A673 (cell line): ENCODE data around the gene DNAJB2. TPM values are rescaled to one million over a fixed set of nuclear protein-coding genes. Genes with fewer than 3 reads are reported as not detected.

ENCODE experiments used
- BruUV-seq: library from RNA; stranded (reverse); fragments of 400-500 nt; replicated peaks from 2 replicates; lab custom pipeline; 2021; lab: Mats Ljungman, UMichigan
- CTCF ChIA-PET: fragments of 300-600 bp; sonication (Branson Sonifier 250); formaldehyde crosslinking; loops from one replicate; lab custom pipeline; 2022; ENCODE audit warnings: antibody characterized with exemption; lab: Charles Lee
- POLR2A ChIA-PET: fragments of 300-600 bp; sonication (Branson Sonifier 250); formaldehyde crosslinking; loops from one replicate; lab custom pipeline; 2022; ENCODE audit warnings: antibody characterized with exemption; ENCODE audit not compliant: low non-redundant PET; lab: Charles Lee
- DNase-seq: peaks from one replicate; pipeline ENCODE4 v3.0.0-alpha.2; 2015; ENCODE audit warnings: low spot score
- H3K27ac ChIP-seq: fragments of 200-600 bp; sonication (generic); 2 replicates; pipeline ENCODE4 v1.5.1; 2016; ENCODE audit warnings: mixed run types, low read depth, mild to moderate bottlenecking, mixed read lengths, antibody characterized with exemption, low read length; ENCODE audit not compliant: poor library complexity, severe bottlenecking
- H3K27me3 ChIP-seq: fragments of 200-600 bp; sonication (generic); replicated peaks from 2 replicates; pipeline ENCODE4 v1.6.1; 2017; ENCODE audit warnings: mixed run types, low read depth, mild to moderate bottlenecking, mixed read lengths, antibody characterized with exemption, low read length; ENCODE audit not compliant: insufficient read depth, poor library complexity
- H3K36me3 ChIP-seq: fragments of 200-600 bp; sonication (generic); 2 replicates; pipeline ENCODE4 v1.6.1; 2016; ENCODE audit warnings: mixed run types, mild to moderate bottlenecking, mixed read lengths, antibody characterized with exemption, low read length; ENCODE audit not compliant: insufficient read depth, poor library complexity, severe bottlenecking
- H3K4me1 ChIP-seq: fragments of 200-600 bp; sonication (generic); 2 replicates; pipeline ENCODE4 v1.6.1; 2017; ENCODE audit warnings: mixed run types, mild to moderate bottlenecking, mixed read lengths, antibody characterized with exemption, low read length; ENCODE audit not compliant: insufficient read depth, poor library complexity, severe bottlenecking
- H3K4me3 ChIP-seq: fragments of 200-600 bp; sonication (generic); 2 replicates; pipeline ENCODE4 v1.5.1; 2016; ENCODE audit warnings: low read depth, mixed run types, mild to moderate bottlenecking, mixed read lengths, low read length; ENCODE audit not compliant: poor library complexity, severe bottlenecking
- H3K9me3 ChIP-seq: fragments of 200-600 bp; sonication (generic); 2 replicates; pipeline ENCODE4 v1.6.1; 2016; ENCODE audit warnings: mixed run types, low read depth, mild to moderate bottlenecking, mixed read lengths, antibody characterized with exemption, low read length; ENCODE audit not compliant: poor library complexity, severe bottlenecking
- EZH2 ChIP-seq: fragments of 200-600 bp; sonication (generic); IDR thresholded peaks from 2 replicates; pipeline ENCODE4 v1.6.1; 2017; ENCODE audit warnings: borderline replicate concordance, low read depth, mild to moderate bottlenecking, mixed read lengths, antibody characterized with exemption, low read length; ENCODE audit not compliant: poor library complexity, severe bottlenecking
- intact Hi-C: fragments of 100-400 bp; cut with micrococcal nuclease; formaldehyde crosslinking; loops from one replicate; pipeline ENCODE4 v1.10.0; 2022; ENCODE audit not compliant: unreplicated experiment
- total RNA-seq: library from RNA; stranded (reverse); gene quantifications from 2 replicates; pipeline ENCODE4 v1.2.3, GENCODE V29; 2021
- TF ChIP-seq, protein P1 (sequence below): fragments of 300-800, 200-600 bp; sonication (generic); conservative IDR thresholded peaks from 2 replicates; pipeline ENCODE4 v1.5.1; 2017; ENCODE audit warnings: low read depth, mild to moderate bottlenecking, antibody characterized with exemption, low read length, moderate library complexity, mixed read lengths

Gene DNAJB2
- total RNA-seq, 1 experiment from 2014 or later, result 24.4 TPM

DNA sequence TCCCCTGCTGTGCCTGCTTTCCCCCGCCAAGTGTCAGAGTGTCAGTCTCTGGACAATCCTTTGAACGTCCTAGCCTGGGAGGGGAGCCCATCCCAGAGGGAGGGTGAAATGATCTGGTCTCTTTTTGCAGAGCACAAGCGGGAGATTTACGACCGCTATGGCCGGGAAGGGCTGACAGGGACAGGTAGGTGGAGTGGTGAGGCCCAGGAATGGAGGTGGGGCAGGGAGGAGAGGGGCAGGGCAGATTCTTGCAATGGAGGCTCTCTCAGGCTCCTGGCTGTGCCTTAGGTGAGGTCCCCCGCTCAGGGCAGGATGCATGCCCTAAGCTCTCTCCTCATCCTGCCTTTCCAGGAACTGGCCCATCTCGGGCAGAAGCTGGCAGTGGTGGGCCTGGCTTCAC lies 2.4 kb downstream of the DNAJB2 start:
- CTCF ChIA-PET, result no interaction called here
- Histone ChIP-seq H3K4me3 (no peak overlapping the region), H3K9me3 (no peaks in the 10 kb centered on the region), H3K27me3 (no peaks in the 10 kb centered on the region), H3K36me3 (peaks cover 2% of the 10 kb centered on the region), H3K4me1 (peaks cover 20% of the 10 kb centered on the region), H3K27ac (no peak overlapping the region)
- no TSS peak for BruUV-seq
- POLR2A ChIA-PET, result no interaction called here
- no peak for DNase-seq
- intact Hi-C loops, result no loop called here
- TF ChIP-seq, protein P1, sequence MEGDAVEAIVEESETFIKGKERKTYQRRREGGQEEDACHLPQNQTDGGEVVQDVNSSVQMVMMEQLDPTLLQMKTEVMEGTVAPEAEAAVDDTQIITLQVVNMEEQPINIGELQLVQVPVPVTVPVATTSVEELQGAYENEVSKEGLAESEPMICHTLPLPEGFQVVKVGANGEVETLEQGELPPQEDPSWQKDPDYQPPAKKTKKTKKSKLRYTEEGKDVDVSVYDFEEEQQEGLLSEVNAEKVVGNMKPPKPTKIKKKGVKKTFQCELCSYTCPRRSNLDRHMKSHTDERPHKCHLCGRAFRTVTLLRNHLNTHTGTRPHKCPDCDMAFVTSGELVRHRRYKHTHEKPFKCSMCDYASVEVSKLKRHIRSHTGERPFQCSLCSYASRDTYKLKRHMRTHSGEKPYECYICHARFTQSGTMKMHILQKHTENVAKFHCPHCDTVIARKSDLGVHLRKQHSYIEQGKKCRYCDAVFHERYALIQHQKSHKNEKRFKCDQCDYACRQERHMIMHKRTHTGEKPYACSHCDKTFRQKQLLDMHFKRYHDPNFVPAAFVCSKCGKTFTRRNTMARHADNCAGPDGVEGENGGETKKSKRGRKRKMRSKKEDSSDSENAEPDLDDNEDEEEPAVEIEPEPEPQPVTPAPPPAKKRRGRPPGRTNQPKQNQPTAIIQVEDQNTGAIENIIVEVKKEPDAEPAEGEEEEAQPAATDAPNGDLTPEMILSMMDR, result no peak
- TF ChIP-seq EZH2, result no peak

DNA sequence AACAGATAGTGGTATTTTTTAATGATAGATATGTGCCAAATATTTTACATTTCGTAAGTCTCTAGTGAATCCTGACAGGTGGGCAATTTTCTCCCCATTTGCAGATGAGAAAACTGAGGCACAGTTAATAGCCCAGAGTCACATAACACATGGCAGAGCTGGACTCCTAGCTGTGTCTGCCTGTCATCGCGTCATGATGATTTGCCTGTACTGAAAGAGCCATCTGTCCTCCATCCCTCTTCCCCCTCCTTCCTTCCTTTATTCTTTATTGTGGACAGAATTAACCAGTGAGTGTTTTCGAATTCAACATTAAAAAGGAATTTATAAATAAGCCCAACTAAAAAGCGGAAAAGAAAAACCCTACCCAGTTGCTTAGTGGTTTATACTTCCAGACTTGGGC lies 3.2 kb downstream of the DNAJB2 start:
- intact Hi-C loops, result no loop called here
- no peak for DNase-seq
- ChIA-PET POLR2A (no interaction called here), CTCF (no interaction called here)
- Histone ChIP-seq H3K27ac (no peak overlapping the region), H3K36me3 (peaks cover 2% of the 10 kb centered on the region), H3K4me1 (peaks cover 20% of the 10 kb centered on the region), H3K27me3 (no peaks in the 10 kb centered on the region), H3K9me3 (no peaks in the 10 kb centered on the region), H3K4me3 (no peak overlapping the region)
- TF ChIP-seq, protein P1, result no peak
- no TSS peak for BruUV-seq

DNA sequence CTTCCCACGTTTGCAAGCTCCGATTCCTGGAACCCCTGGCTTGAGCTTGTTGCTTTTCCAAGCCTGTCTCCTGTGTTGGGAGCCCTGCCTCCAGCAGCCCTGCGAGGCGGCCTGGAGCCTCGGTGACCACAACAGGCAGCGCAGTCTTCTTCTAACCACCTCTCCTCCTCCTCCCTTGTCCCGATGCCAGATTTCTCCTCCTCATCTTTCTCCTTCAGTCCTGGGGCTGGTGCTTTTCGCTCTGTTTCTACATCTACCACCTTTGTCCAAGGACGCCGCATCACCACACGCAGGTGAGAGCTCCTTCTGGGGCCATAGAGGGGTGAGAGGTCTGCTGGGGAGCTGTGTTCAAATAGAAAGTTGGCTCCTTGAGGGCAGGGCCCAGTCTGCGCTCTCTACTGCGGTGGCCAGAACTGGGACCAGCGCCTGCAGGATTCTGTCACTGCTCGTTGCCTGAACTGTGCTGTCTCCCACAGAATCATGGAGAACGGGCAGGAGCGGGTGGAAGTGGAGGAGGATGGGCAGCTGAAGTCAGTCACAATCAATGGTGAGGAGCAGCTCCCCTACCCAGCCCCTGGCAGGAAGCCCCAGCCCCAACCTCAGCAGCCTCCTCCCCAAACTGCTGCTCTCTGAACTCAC lies 3.9 kb downstream of the DNAJB2 start:
- DNase-seq, result no peak
- POLR2A ChIA-PET, result no interaction called here
- BruUV-seq, result no TSS peak

More for the DNA sequence above, 3.9 kb downstream of the DNAJB2 start:
- Histone ChIP-seq H3K36me3 (peaks cover 2% of the 10 kb centered on the region), H3K9me3 (no peaks in the 10 kb centered on the region), H3K4me3 (no peak overlapping the region), H3K27ac (no peak overlapping the region), H3K4me1 (peaks cover 16% of the 10 kb centered on the region), H3K27me3 (no peaks in the 10 kb centered on the region)
- TF ChIP-seq EZH2, result no peak
- TF ChIP-seq, protein P1, result no peak
- CTCF ChIA-PET, result no interaction called here
- intact Hi-C loops, result no loop called here
